Stimulated activated CD8-positive, alpha-beta memory T cell treated with anti-CD3 and anti-CD28 coated beads, Interleukin-7, amount 100 ng/mL, for 48 hours (primary cell): ENCODE data around the gene MS4A3.
"Not testable (repeated sequence)": the region's sequence is repeated elsewhere in the genome, so short reads cannot be mapped to it uniquely, and the experiment has no call there.

Source experiments
- DNase-seq, 2 donors: peaks; one replicate each; pipeline ENCODE4 v3.0.0-alpha.2; 2020; ENCODE audit warnings: low read depth in 1 of 2; ENCODE audit errors: extremely low read depth in 1 of 2

Gene MS4A3

GRCh38 chr11:60056349-60056969 lies at the start of gene MS4A3:
Gene MS4A3 (plus strand): TSS chr11:60056665. CDS start chr11:60061161, 4,496 bp downstream.
- DNase-seq: no peak

- no peak for DNase-seq
Observed at GRCh38 chr11:60016881-60017280, 39.6 kb upstream of the MS4A3 start, which contains the start of gene OOSP4B. Gene OOSP4B (plus strand): TSS chr11:60017181.

GRCh38 chr11:60018058-60018457 lies 38.4 kb upstream of the MS4A3 start:
- DNase-seq: no peak

- DNase-seq: not testable (repeated sequence)
Observed at GRCh38 chr11:60020376-60020775, 36.1 kb upstream of the MS4A3 start.

- DNase-seq: no peak
Observed at GRCh38 chr11:60029015-60029632, 27.3 kb upstream of the MS4A3 start.

- DNase-seq: no peak
Observed at GRCh38 chr11:60040109-60040508, 16.4 kb upstream of the MS4A3 start, which contains the start of gene OOSP2. Gene OOSP2 (plus strand): TSS chr11:60040409. CDS start chr11:60040460, 51 bp downstream.

GRCh38 chr11:60050422-60050821 lies 6.0 kb upstream of the MS4A3 start:
- DNase-seq: not testable (repeated sequence)

- not testable (repeated sequence) for DNase-seq
Observed at GRCh38 chr11:60050839-60051238, 5.6 kb upstream of the MS4A3 start.

GRCh38 chr11:60059052-60059451 lies 2.6 kb downstream of the MS4A3 start:
- DNase-seq: no peak

GRCh38 chr11:60059521-60060240 lies 3.2 kb downstream of the MS4A3 start:
- no peak for DNase-seq

- no peak for DNase-seq
Observed at GRCh38 chr11:60064111-60064510, 7.6 kb downstream of the MS4A3 start.

GRCh38 chr11:60065801-60066200 lies 9.3 kb downstream of the MS4A3 start:
- DNase-seq: no peak

- DNase-seq: no peak
Observed at GRCh38 chr11:60069450-60069849, 13.0 kb downstream of the MS4A3 start.

GRCh38 chr11:60071644-60072043 lies 15.2 kb downstream of the MS4A3 start:
- not testable (repeated sequence) for DNase-seq

GRCh38 chr11:60077216-60077817 lies 20.9 kb downstream of the MS4A3 start:
- no peak for DNase-seq

- no peak for DNase-seq
Observed at GRCh38 chr11:60077981-60078380, 21.5 kb downstream of the MS4A3 start.

GRCh38 chr11:60078745-60079144 lies 22.3 kb downstream of the MS4A3 start:
- no peak for DNase-seq

GRCh38 chr11:60080535-60080934 lies 24.1 kb downstream of the MS4A3 start:
- DNase-seq: no peak

GRCh38 chr11:60084631-60085273 lies 28.3 kb downstream of the MS4A3 start:
- DNase-seq: no peak

- no peak for DNase-seq
Observed at GRCh38 chr11:60085909-60086308, 29.4 kb downstream of the MS4A3 start.

- no peak for DNase-seq
Observed at GRCh38 chr11:60087239-60087638, 30.8 kb downstream of the MS4A3 start.
